WTC11 (cell line): ENCODE data around the gene HBZ.
"Not testable (repeated sequence)": the region's sequence is repeated elsewhere in the genome, so short reads cannot be mapped to it uniquely, and the experiment has no call there.

Experiments
- ELF4 ChIP-seq: sonication (generic); formaldehyde crosslinking; IDR thresholded peaks from 2 replicates; pipeline ENCODE4 v1.8.1; 2022; ENCODE audit warnings: low read depth, mild to moderate bottlenecking, moderate library complexity, missing genetic modification reagents
- NFATC4 ChIP-seq: fragments of 250-450 bp; sonication (Bioruptor Pico); IDR thresholded peaks from 2 replicates; pipeline ENCODE4 v1.9.0; 2021; ENCODE audit warnings: mild to moderate bottlenecking
- RELA ChIP-seq: sonication (generic); formaldehyde crosslinking; IDR thresholded peaks from 2 replicates; pipeline ENCODE4 v1.8.1; 2022; ENCODE audit warnings: missing genetic modification reagents, mild to moderate bottlenecking, borderline replicate concordance
- ZBTB43 ChIP-seq: sonication (generic); formaldehyde crosslinking; IDR thresholded peaks from 2 replicates; pipeline ENCODE4 v1.8.1; 2023; ENCODE audit warnings: mild to moderate bottlenecking, missing genetic modification reagents
- ZNF396 ChIP-seq: fragments of 250-450 bp; sonication (Bioruptor Pico); IDR thresholded peaks from 2 replicates; pipeline ENCODE4 v1.8.0; 2021; ENCODE audit warnings: mild to moderate bottlenecking, moderate library complexity, borderline replicate concordance
- ZNF423 ChIP-seq: fragments of 250-450 bp; sonication (Bioruptor Pico); IDR thresholded peaks from 2 replicates; pipeline ENCODE4 v2.1.2; 2022; ENCODE audit warnings: mild to moderate bottlenecking, moderate library complexity
- TF ChIP-seq, protein P1 (sequence below): fragments of 200-600 bp; IDR thresholded peaks from 2 replicates; pipeline ENCODE4 v1.8.0; 2022; ENCODE audit warnings: antibody characterized with exemption
- TF ChIP-seq, protein P2 (sequence below): sonication (generic); formaldehyde crosslinking; IDR thresholded peaks from 2 replicates; pipeline ENCODE4 v1.8.1; 2023; ENCODE audit warnings: mild to moderate bottlenecking, missing genetic modification reagents, moderate library complexity
- TF ChIP-seq, protein P3 (sequence below): sonication (generic); formaldehyde crosslinking; IDR thresholded peaks from 2 replicates; pipeline ENCODE4 v1.8.0; 2023; ENCODE audit warnings: missing genetic modification reagents, mild to moderate bottlenecking, borderline replicate concordance

GRCh38 chr16:153550-154216 is 1.2 kb downstream of the HBZ start:
- not testable (repeated sequence) for TF ChIP-seq RELA, ELF4, NFATC4, ZNF423, ZBTB43, ZNF396 (CRISPR knock-in tag)
- TF ChIP-seq, protein P1, sequence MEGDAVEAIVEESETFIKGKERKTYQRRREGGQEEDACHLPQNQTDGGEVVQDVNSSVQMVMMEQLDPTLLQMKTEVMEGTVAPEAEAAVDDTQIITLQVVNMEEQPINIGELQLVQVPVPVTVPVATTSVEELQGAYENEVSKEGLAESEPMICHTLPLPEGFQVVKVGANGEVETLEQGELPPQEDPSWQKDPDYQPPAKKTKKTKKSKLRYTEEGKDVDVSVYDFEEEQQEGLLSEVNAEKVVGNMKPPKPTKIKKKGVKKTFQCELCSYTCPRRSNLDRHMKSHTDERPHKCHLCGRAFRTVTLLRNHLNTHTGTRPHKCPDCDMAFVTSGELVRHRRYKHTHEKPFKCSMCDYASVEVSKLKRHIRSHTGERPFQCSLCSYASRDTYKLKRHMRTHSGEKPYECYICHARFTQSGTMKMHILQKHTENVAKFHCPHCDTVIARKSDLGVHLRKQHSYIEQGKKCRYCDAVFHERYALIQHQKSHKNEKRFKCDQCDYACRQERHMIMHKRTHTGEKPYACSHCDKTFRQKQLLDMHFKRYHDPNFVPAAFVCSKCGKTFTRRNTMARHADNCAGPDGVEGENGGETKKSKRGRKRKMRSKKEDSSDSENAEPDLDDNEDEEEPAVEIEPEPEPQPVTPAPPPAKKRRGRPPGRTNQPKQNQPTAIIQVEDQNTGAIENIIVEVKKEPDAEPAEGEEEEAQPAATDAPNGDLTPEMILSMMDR = not testable (repeated sequence)
- TF ChIP-seq, protein P2, sequence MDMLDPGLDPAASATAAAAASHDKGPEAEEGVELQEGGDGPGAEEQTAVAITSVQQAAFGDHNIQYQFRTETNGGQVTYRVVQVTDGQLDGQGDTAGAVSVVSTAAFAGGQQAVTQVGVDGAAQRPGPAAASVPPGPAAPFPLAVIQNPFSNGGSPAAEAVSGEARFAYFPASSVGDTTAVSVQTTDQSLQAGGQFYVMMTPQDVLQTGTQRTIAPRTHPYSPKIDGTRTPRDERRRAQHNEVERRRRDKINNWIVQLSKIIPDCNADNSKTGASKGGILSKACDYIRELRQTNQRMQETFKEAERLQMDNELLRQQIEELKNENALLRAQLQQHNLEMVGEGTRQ = not testable (repeated sequence)
- TF ChIP-seq, protein P3, sequence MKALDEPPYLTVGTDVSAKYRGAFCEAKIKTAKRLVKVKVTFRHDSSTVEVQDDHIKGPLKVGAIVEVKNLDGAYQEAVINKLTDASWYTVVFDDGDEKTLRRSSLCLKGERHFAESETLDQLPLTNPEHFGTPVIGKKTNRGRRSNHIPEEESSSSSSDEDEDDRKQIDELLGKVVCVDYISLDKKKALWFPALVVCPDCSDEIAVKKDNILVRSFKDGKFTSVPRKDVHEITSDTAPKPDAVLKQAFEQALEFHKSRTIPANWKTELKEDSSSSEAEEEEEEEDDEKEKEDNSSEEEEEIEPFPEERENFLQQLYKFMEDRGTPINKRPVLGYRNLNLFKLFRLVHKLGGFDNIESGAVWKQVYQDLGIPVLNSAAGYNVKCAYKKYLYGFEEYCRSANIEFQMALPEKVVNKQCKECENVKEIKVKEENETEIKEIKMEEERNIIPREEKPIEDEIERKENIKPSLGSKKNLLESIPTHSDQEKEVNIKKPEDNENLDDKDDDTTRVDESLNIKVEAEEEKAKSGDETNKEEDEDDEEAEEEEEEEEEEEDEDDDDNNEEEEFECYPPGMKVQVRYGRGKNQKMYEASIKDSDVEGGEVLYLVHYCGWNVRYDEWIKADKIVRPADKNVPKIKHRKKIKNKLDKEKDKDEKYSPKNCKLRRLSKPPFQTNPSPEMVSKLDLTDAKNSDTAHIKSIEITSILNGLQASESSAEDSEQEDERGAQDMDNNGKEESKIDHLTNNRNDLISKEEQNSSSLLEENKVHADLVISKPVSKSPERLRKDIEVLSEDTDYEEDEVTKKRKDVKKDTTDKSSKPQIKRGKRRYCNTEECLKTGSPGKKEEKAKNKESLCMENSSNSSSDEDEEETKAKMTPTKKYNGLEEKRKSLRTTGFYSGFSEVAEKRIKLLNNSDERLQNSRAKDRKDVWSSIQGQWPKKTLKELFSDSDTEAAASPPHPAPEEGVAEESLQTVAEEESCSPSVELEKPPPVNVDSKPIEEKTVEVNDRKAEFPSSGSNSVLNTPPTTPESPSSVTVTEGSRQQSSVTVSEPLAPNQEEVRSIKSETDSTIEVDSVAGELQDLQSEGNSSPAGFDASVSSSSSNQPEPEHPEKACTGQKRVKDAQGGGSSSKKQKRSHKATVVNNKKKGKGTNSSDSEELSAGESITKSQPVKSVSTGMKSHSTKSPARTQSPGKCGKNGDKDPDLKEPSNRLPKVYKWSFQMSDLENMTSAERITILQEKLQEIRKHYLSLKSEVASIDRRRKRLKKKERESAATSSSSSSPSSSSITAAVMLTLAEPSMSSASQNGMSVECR (CRISPR knock-in tag) = not testable (repeated sequence)
